ENCODE results near the gene LETMD1.

GRCh38 chr12:51067771-51068170 lies 19.6 kb downstream of the LETMD1 start:
- TF ChIP-seq, protein P1, sequence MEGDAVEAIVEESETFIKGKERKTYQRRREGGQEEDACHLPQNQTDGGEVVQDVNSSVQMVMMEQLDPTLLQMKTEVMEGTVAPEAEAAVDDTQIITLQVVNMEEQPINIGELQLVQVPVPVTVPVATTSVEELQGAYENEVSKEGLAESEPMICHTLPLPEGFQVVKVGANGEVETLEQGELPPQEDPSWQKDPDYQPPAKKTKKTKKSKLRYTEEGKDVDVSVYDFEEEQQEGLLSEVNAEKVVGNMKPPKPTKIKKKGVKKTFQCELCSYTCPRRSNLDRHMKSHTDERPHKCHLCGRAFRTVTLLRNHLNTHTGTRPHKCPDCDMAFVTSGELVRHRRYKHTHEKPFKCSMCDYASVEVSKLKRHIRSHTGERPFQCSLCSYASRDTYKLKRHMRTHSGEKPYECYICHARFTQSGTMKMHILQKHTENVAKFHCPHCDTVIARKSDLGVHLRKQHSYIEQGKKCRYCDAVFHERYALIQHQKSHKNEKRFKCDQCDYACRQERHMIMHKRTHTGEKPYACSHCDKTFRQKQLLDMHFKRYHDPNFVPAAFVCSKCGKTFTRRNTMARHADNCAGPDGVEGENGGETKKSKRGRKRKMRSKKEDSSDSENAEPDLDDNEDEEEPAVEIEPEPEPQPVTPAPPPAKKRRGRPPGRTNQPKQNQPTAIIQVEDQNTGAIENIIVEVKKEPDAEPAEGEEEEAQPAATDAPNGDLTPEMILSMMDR (IDR thresholded peaks at IDR 0.05; ENCODE audit: poor library complexity) = no peak
- TF ChIP-seq EZH2phosphoT487 (IDR thresholded peaks at IDR 0.05; ENCODE audit: low read depth, severe bottlenecking, unreplicated experiment) = no peak
